GM18858 (cell line): ENCODE measurements around the gene FRMD4A.

ENCODE experiments used
- ATAC-seq: cut with Tn5 transposase; IDR thresholded peaks from one replicate; pipeline ENCODE4 v1.9.1; 2021; ENCODE audit not compliant: unreplicated experiment

FRMD4A gene

DNA sequence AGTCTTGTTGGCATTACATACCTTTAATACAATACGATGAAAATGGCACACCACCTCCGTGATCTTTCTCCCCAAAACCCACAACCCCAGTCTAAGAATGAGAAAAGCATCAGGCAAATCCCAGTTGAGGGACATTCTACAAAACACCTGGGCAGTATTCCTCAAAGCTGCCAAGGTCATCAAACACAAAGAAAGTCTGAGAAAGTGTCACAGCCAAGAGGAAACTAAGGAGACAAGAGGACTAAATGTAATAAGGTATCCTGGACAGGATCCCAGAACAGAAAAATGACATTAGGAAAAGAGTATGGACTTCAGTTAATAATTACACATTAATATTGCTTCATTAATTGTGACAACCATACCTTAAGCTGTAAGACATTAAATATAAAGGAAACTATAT lies 14.5 kb upstream of the FRMD4A start:
- no peak for ATAC-seq

- ATAC-seq: no peak
Measured at GRCh38 chr10:14340051-14340744, 9.5 kb upstream of the FRMD4A start.

DNA sequence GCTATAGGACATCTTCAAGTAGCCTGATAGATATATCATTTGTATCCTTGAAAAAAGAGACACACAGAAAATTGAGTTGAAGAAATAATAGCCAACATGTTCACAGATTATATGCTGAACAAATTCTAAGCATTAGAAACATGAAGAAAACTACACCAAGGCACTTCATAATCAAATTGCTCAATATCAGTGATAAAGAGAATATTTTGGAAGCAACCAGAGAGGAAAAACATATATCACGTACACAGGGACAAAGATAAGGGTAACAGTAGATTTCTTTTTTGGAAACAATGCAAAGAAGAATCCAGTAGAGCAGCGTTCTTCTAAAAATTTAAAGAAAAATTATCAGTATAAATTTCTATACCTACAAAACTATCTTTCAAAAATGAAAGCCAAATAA lies 6.0 kb upstream of the FRMD4A start:
- no peak for ATAC-seq

DNA sequence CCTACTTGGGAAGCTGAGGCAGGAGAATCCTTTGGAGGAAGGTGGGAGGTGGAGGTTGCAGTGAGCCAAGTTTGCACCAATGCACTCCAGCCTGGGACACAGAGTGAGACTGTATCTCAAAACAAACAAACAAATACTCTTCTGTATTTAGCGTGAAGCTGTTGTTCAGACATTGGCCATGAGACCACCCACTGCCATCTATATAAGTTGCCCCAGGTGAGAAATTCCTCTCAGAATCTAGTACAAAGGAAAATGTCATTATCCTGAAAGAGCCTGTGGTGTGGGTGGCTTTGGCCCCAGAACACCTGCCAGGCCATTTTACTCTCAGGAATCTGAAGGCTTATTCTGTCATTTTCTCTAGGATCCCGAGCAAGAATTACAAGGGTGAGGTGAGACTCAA lies 4.0 kb upstream of the FRMD4A start:
- ATAC-seq: no peak

GRCh38 chr10:14333606-14334005 lies 2.9 kb upstream of the FRMD4A start:
- no peak for ATAC-seq

DNA sequence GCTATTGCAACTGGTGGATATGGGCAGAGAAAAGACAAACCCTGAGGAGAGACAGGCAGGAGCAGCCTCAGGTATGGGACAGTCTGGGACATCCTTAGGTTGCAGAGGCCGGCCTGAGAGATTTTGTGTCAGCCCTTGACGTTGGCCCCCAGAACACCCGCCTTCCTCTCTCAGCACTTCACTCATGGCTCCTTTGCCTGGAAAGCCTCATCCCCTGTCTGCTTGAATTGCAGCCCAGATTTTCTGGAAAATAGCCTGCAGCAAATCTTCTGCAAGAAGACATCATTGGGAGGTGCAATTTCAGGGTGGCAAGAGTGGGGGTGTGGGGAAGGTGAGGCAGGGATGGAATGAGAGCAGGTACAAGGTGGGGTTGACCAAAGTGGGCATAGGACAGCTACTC lies 2.2 kb upstream of the FRMD4A start:
- no peak for ATAC-seq

DNA sequence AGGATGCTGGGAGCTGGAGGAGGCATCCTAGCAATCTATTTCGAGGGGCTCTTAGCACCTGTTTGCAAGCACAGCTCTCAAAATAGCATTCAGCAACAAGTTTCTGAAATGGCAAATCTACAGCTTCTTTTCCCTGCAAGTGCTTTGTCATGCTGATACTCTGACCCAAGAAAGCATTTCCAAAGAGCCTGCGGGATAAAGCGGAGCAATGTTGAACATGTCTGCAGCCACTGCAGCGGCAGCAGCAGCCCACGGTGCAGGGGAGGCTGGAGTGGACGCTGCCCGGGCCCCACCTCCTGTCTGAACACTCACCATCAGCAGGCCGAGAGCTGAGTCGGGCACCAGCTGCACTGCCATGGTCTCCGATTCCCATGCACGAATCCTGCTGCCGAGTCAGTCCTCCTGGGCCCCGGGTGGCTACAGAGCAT lies 964 bp downstream of the FRMD4A start:
- no peak for ATAC-seq

DNA sequence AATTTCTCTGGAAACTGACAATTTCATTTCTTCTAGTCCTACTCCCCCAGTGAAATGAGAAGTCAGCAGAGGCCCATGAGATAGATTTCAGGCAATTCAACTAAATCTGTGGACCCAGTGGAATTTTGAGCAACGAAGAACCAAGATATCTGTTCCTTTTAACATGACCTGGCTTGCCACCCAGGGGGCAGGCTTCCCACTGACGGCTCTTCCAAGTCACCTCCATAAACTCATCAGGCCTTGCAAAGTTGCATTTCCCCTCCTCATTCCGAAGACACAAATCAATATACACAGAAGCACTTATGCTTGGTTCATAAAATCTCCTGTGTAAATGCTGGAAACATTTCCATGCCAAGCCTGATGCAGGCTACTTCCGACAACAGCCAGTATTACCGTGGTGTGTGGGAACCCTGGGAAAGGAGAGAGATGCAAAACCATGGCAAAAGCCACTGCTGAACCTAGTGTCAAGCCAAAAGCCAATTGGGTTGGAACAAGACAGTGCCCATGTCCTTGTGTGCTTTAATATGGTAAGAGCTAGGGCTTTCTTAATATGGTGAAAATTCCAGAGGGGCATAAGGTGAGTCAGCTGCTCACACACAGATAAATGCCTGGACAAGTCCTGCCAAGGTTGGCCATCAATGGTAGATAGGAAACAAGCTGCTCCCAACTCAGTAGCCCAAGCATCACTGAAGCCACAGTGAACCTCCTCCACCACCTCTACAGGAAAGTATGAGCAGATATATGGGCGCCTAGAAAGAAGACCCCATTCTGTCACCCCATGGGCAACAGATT lies 1.6 kb downstream of the FRMD4A start:
- ATAC-seq: no peak

GRCh38 chr10:14327527-14327926 lies 3.2 kb downstream of the FRMD4A start:
- ATAC-seq: no peak

- no peak for ATAC-seq
Measured at GRCh38 chr10:14326581-14326980, 4.1 kb downstream of the FRMD4A start.

DNA sequence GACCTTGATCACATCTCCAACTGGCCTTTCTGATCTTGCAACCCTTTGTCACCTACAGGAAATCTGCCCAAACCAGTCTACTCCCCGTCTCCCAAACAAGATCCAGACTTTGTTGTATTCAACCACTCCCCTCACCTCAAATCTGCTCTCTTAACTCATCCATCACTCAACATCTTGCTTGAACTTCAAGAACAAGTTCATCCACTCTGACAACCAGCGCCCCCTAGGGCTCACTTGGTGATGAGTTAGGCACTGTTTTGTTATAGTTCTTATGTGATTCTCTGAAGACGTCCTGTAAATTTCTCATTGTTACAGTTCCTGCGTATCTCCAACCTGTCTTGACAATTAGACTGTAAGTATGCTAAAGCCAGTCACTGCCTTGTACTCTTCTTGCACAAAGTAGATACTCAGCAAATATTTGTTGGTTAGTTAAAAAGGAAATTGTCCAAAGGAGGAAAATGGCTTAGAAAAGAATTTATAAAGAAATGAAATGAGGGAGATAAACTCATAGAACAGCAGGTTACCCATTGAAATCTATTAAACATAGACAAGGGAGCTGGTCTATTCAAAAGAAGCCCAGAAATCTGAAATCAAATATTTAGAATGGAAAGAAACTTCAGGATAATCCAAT lies 5.3 kb downstream of the FRMD4A start:
- no peak for ATAC-seq

GRCh38 chr10:14322526-14323188 lies 8.1 kb downstream of the FRMD4A start:
- no peak for ATAC-seq

DNA sequence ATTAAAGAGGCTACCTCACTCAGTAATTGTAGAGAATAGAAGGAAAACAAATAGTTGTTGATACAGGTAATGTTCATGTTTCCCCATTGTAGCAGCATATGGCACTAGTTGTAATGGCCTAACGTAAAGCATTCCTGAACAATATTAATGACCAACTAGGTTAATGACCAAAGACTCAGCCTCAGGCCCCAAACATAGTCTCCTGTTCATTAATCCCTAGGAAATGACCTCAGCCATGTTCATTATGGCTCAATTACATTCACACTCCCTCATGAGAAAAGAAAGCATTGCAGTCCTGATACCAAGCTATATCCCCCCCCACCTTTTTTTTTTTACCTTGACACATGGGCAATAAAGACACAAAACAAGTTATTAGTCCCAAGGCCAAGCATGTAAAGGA lies 12.7 kb downstream of the FRMD4A start:
- ATAC-seq: no peak

GRCh38 chr10:14312014-14312413 lies 18.7 kb downstream of the FRMD4A start:
- ATAC-seq: no peak

DNA sequence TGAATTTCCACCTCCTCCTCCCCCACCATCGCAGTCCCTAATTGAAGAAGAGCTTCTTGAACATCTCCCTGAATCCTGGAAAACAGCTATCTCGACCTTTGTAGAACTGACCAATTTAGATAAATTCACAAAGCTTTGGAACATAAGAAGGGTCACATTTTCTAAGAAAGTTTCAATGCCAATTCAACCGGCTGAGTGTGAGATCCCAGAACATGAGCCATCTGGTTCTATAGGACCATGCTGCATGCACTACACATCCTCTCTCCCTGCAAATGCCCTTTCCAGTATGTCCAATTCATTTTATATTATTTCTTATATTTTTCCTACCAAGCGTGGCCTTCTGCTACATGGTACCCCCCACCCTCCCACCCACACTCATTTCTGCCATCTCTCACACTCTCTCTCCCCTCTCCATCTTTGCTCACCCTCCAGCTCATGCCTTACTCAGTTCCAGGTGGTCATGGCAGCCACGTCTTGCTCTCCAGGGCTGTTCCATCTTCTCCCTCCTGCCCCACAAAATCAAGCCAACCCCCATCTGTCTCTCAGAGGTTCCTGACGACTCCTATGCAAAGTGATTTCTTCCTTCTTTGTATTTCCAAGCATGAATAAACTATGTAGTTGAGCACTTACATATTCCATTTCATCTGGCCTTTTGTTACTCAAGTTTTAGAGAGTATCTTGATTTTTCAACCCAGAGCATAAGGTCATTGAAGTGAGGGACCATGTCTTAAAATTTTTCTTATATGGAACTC lies 19.3 kb downstream of the FRMD4A start:
- ATAC-seq: no peak

- ATAC-seq: no peak
Measured at GRCh38 chr10:14309593-14309992, 21.1 kb downstream of the FRMD4A start.

DNA sequence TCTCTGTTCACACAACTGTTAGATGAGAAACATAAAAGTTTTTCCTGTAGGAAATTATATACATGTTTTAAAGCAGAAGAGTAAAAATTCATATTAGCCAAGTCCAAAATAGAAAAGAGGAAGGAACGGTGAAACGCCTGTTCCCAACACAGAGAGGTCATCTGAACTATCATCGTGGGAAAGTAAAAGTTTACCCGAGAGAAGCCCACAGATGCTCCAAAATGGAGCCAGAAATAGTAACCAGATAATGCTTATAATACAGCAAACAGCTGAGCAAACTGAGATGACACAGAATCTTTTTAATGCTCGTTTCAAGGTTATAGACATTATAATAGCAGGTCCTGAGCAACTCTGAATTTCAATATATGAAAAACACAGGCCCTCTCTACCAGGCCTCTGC lies 24.5 kb downstream of the FRMD4A start:
- ATAC-seq: no peak

GRCh38 chr10:14304046-14304445 lies 26.7 kb downstream of the FRMD4A start:
- no peak for ATAC-seq

DNA sequence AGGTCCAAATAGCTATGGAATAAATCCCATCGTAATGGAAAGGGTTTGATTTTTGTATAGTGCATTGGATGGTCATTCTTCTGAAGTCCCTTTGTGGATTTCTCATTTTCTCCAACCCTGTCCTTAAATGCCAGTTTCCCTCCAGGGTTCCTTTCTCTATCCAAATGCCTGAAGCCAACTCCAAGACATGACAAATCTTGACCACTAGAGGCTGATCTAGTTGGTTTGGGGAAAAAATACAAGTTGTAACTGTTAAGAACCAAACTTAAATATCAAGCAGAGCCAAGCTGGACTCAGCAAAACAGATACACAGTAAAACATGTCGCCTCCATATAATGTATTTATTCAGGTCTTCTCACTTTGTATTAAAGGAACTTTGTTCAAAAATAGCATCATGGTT lies 28.7 kb downstream of the FRMD4A start:
- no peak for ATAC-seq

DNA sequence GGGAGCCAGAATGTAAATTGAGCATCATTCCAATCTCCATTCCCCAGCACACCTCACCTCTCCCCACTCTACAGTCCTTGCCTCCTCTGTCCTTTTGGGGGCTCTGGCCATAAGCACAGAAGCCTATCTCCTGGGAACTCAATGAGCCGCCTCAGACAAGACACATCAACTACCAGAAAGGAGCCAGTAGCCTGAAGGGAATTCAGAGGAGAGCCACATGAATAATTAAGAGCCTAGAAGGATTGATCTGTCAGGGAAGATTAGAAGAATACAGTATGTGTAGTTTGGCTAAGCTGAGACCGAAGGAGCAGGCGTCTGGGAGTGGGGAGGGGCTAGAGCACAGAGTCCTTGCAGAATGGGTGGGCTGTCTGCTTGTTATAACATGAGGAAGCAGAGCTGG lies 31.2 kb downstream of the FRMD4A start:
- ATAC-seq: no peak
